ENCODE data around the gene FAHD1. TPM values are rescaled to one million over a fixed set of nuclear protein-coding genes. Genes with fewer than 3 reads are reported as not detected.

FAHD1 gene
- total and polyA plus RNA-seq, 9 donors: 11.0 to 22.1 (median 16.5) TPM

GRCh38 chr16:1845985-1846384, 19.0 kb downstream of the FAHD1 start:
- H3K27me3 ChIP-seq: no peaks in the 10 kb centered on the region
- no peak for DNase-seq
- no peak for TF ChIP-seq POLR2A (IDR thresholded peaks at IDR 0.05)
- TF ChIP-seq, protein P1, sequence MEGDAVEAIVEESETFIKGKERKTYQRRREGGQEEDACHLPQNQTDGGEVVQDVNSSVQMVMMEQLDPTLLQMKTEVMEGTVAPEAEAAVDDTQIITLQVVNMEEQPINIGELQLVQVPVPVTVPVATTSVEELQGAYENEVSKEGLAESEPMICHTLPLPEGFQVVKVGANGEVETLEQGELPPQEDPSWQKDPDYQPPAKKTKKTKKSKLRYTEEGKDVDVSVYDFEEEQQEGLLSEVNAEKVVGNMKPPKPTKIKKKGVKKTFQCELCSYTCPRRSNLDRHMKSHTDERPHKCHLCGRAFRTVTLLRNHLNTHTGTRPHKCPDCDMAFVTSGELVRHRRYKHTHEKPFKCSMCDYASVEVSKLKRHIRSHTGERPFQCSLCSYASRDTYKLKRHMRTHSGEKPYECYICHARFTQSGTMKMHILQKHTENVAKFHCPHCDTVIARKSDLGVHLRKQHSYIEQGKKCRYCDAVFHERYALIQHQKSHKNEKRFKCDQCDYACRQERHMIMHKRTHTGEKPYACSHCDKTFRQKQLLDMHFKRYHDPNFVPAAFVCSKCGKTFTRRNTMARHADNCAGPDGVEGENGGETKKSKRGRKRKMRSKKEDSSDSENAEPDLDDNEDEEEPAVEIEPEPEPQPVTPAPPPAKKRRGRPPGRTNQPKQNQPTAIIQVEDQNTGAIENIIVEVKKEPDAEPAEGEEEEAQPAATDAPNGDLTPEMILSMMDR (IDR thresholded peaks at IDR 0.05): no peak
- no peak for TF ChIP-seq EP300 (IDR thresholded peaks at IDR 0.05)
- intact Hi-C loops (cut with DNase I): no loop called here
- no peaks in the 10 kb centered on the region for H3K9me3 ChIP-seq
- no peak overlapping the region for H3K4me3 ChIP-seq
- no peaks in the 10 kb centered on the region for H3K4me1 ChIP-seq (ENCODE audit: insufficient read depth)
- 39 to 56% (median 53%) methylated on average over 4 of the region's 4 CpGs for WGBS, 3 donors
- H3K27ac ChIP-seq: no peak overlapping the region
- H3K36me3 ChIP-seq: no peaks in the 10 kb centered on the region

GRCh38 chr16:1846416-1846815, 19.4 kb downstream of the FAHD1 start:
- no peaks in the 10 kb centered on the region for H3K4me1 ChIP-seq (ENCODE audit: insufficient read depth)
- WGBS, 3 donors: 63 to 75% (median 67%) methylated on average over 1 of the region's 1 CpG
- no peaks in the 10 kb centered on the region for H3K27me3 ChIP-seq
- H3K9me3 ChIP-seq: no peaks in the 10 kb centered on the region
- TF ChIP-seq EP300 (IDR thresholded peaks at IDR 0.05): no peak
- DNase-seq: no peak
- intact Hi-C loops (cut with DNase I): no loop called here
- no peaks in the 10 kb centered on the region for H3K36me3 ChIP-seq
- H3K27ac ChIP-seq: no peak overlapping the region
- H3K4me3 ChIP-seq: no peak overlapping the region

DNA sequence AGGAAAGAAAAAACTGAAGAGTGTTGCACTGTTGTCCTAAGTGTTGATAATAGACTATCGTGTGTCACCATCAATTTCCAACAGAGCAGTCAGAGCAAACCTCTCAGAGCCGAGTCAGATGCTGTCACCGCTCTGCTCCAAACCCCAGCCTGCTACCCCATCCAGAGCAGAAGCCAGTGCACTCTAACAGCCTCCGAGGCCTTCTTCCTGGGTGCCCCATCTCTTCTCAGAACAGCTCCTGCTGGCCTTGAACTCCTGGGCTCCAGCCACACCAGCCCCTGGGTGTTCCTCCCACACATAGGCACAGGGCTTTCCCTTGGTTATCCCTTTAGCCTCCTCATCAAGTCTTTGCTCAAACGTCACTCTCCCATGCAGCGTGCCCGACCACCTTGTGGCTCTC, 24.0 kb downstream of the FAHD1 start:
- no peaks in the 10 kb centered on the region for H3K27me3 ChIP-seq
- TF ChIP-seq EP300 (IDR thresholded peaks at IDR 0.05): no peak
- TF ChIP-seq, protein P1 (IDR thresholded peaks at IDR 0.05): no peak
- TF ChIP-seq POLR2A (IDR thresholded peaks at IDR 0.05): no peak
- WGBS, 3 donors: 61 to 66% (median 63%) methylated on average over 7 of the region's 7 CpGs
- H3K4me3 ChIP-seq: no peak overlapping the region
- DNase-seq: no peak
- intact Hi-C loops (cut with DNase I): no loop called here
- no peak overlapping the region for H3K27ac ChIP-seq
- H3K4me1 ChIP-seq (ENCODE audit: insufficient read depth): no peaks in the 10 kb centered on the region
- no peaks in the 10 kb centered on the region for H3K36me3 ChIP-seq
- no peaks in the 10 kb centered on the region for H3K9me3 ChIP-seq

- Histone ChIP-seq H3K4me3 (no peak overlapping the region), H3K36me3 (no peaks in the 10 kb centered on the region), H3K9me3 (no peaks in the 10 kb centered on the region), H3K27me3 (no peaks in the 10 kb centered on the region), H3K4me1 (ENCODE audit: insufficient read depth) (no peaks in the 10 kb centered on the region), H3K27ac (no peak overlapping the region)
- intact Hi-C loops (cut with DNase I): no loop called here
- no peak for TF ChIP-seq EP300 (IDR thresholded peaks at IDR 0.05)
- TF ChIP-seq, protein P1 (IDR thresholded peaks at IDR 0.05): no peak
- TF ChIP-seq POLR2A (IDR thresholded peaks at IDR 0.05): no peak
- 60 to 78% (median 65%) methylated on average over 4 of the region's 4 CpGs for WGBS, 3 donors
- DNase-seq: no peak
These were observed 24.8 kb downstream of the FAHD1 start for GRCh38 chr16:1851793-1852192.

GRCh38 chr16:1857433-1858097, 30.6 kb downstream of the FAHD1 start:
- Histone ChIP-seq H3K27ac (no peak overlapping the region), H3K9me3 (no peaks in the 10 kb centered on the region), H3K36me3 (no peaks in the 10 kb centered on the region), H3K27me3 (no peaks in the 10 kb centered on the region), H3K4me3 (no peak overlapping the region), H3K4me1 (ENCODE audit: insufficient read depth) (no peaks in the 10 kb centered on the region)
- TF ChIP-seq, protein P1 (IDR thresholded peaks at IDR 0.05): no peak
- no peak for TF ChIP-seq POLR2A (IDR thresholded peaks at IDR 0.05)
- WGBS, 3 donors: 19 to 20% (median 20%) methylated on average over 5 of the region's 5 CpGs
- intact Hi-C loops (cut with DNase I): no loop called here
- DNase-seq: no peak
